IPS DF 4.7 (cell line): ENCODE results near the gene AKAP10.
"Not testable (repeated sequence)": the region's sequence is repeated elsewhere in the genome, so short reads cannot be mapped to it uniquely, and the experiment has no call there.

Experiments used
- DNase-seq: peaks from one replicate; pipeline ENCODE4 v3.0.0-alpha.2; 2013; ENCODE audit warnings: low spot score; ENCODE audit errors: extremely low read depth

AKAP10 gene

DNA sequence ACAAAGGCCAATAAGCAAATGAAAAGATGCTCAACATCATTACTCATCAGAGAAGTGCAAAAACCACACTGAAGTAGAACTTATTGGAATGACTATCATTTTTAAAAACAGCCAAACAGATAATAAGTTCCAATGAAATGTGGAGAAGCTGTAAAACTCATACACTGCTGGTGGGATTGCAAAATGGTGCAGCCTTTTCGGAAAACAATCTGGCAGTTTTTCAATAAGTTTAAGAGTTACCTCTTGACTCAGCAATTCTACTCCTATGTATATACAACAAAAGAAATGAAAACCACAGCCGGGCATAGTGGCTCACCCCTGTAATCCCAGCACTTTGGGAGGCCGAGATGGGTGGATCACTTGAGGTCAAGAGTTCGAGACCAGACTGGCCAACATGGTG lies 49.3 kb downstream of the AKAP10 start:
- no peak for DNase-seq

DNA sequence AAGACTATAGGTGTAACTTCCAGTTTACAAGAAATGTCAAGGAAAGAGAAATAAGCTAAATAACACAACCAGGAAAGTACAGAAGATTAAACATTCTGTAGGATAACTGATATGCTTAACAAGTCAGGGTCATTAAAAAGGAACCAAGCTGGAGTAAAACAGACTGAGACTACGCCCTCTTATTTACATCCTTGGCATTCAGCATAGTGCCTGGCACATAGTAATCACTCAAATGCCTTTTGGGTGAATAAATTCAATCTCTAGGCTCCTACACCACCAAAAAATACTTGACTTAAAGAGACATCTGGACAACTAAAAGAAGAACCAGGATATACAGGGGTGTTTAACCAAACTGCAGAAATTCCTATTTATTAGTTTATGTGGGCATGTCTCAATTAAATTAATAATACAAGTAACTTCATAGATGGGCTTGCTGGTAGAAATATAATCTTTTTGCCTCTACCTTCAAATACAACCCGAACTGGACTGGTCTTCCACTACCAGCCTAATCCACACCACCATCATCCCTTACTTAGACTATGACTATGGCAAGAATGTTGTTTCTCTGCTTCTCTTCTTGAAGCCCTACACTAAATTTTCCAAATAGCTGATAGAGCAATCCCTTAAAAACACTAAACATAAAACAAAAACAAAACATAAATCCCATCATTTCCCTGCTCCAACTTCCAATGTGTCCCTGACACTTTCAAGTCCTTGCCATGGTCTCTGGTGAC lies 62.2 kb downstream of the AKAP10 start:
- DNase-seq: no peak

DNA sequence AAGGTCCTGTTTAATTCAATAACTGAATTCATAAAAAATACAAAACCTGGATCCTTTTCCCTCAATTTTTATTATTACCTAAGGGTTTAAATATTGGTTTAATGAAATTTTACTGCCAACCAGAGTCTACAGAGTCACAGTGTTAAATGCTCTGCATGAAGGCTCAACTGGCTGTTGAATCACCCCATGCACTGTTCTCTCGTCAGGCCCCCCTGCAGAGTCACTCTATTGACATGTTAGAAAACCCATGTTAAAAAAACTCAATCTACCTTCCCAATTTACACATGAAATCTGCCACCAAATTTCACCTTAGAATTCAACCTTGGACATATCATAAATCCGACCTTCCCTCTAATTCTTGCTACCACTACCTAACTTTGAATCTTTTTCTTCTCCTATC lies 66.6 kb downstream of the AKAP10 start:
- no peak for DNase-seq

DNA sequence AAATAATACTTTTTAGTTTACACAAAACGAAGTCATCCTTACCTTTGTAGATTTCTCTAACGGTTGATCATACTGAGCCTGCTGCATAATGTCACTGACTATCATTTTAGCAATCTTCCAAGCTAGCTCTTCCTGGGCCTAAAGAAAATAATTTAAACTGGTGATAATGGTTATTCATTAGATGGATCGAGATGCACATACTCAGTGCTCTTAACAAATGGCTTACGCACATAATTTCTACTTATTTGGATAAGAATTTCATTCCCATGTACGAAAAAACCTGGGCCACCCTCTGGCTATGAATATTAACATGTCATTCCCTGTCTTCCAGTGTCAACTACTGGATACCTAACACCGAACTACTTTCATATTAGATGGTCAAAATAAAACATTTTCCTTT lies 68.5 kb downstream of the AKAP10 start:
- no peak for DNase-seq

DNA sequence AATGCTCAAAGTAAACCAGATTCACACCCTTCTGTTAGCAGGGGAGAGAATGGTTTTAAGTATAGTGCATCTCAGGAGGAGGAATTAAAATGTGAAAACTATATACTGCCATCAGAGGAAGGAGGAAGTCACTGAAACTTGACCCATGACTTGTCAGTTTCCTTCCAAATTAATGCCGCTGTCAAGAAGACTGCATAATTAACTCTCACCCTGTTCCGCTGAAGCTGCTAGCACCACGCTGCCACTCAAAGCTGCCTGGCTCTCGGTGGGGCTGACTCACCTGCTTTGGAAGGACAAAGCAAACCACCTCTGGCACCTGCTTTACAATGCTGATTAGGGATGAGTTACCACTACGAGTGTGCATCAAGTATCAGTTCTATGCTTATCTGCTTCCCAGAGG lies 72.1 kb downstream of the AKAP10 start:
- no peak for DNase-seq

DNA sequence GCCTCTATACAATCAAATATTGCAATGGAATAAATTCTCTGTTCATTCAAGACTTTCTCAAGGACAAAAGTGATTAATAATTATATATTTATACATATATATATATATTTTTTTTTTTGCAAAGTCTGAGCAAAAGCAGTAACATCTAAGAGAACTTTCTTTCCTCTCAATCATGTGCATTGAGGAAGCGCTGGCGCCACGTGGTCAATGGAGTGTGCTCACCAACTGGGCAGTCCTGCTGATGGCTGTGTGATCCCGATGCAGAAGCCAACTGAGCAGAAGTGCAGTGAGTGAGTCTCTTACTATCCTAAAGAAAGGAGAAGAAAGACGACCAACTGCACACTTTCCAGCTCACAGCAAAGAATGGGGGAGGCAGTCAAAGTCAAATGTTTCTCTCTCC lies 72.7 kb downstream of the AKAP10 start:
- no peak for DNase-seq

DNA sequence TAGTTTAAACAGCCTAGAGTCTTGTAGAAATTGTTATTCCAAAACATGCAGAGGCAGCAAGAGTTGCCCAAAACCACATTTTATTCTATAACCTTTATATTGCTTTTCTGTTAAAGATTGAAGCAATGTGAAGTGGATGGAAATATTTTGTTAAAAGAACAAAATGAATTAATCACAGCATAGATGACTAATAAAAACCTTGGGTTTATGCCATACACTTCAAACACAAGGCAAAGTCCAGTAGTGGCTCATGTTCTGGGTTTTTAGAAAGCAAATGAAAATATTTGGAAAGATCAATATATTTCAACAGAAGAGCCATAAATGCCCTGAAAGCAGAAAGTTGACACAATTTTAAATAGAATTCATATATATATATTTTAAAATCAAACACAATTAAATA lies 73.2 kb downstream of the AKAP10 start:
- DNase-seq: no peak

DNA sequence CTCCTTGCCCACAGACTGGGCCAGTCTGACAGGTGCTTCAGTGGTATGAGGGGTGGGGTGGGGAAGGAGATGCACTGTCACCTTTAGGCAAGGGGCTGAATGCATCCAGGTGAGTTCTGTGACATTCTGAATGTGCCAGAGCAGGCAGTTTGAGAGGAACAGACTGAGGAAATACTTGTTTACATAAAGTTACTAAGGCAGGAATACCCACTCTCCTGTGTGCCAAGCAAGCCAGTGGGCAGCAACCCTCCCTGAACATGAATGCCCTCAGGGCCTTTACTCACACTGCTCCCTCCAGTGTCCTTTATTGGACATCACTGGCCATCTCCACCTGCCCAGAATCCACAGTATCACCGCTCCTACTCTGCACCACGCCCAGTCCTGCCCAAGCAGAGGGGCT lies 76.8 kb downstream of the AKAP10 start:
- no peak for DNase-seq

DNA sequence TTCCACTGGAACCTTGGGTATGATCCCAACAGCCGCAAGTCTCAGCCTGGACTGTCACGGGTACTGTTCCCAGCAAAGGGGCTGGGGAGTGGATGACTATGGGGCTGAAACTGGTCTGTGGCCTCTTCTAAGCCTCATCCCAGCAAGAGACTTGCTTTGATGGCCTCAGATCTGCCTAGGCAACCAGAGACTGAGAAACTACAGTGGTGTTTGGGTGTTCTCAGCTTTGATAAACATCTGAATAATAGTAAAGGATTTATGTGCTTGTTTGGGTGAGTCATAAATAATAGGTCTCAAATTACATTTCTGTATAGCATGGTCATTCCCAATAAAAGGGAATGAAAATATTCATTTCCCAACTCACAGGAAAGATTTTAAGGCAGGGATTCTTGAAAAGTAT lies 79.7 kb downstream of the AKAP10 start:
- no peak for DNase-seq

DNA sequence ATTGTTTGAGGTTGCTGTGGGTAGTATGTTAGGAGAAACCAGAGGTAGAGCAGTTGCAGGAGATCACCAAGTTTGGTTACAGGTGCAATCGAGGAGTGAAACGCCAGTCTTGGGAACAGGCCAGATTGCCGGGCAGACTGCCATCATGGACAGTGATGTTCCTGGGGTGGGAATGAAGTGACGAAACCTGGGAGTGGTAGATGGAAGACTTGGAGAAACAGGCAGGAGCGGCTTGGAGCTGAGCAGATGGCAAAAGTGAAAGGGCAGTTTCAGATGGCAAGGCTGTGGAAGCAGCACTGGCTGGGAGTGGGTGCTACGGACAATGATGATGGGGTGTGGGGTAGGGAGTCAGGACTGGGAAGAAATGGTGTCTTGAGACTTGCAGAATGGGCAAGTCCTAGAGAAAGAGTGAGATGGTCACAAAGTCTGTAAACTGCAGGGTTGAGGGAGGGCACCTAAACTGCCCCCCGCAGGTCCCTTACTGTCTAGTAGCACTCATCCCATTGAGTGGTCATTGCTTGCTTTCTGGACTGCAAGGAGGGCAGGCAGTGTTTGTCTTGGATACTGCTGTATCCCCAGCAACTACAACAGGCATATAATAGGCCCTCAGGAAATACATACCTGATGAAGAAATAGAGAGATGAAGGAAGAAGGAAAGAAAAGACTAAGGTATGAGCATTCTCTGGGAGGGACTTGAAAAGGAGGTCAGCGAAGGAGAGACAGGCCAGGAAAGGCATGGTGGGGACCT lies 80.4 kb downstream of the AKAP10 start:
- no peak for DNase-seq

DNA sequence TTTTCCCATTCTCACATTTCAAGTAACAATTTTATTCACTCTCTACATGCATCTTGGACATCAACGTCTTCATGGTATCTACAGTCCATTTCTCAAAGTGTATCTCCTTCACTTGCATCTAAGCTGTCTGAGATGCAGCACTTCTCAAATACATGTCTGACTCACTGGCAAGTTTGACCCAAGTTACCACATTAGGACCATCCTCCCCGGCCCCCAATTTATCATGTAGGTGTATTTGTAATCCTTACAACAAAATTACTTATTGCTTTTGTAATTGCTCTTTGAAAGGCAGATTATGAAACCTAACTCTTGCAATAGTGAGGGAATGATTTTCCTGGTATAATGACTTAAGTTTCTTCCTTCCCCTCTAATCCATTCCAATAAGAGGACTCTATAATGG lies 80.9 kb downstream of the AKAP10 start:
- no peak for DNase-seq

DNA sequence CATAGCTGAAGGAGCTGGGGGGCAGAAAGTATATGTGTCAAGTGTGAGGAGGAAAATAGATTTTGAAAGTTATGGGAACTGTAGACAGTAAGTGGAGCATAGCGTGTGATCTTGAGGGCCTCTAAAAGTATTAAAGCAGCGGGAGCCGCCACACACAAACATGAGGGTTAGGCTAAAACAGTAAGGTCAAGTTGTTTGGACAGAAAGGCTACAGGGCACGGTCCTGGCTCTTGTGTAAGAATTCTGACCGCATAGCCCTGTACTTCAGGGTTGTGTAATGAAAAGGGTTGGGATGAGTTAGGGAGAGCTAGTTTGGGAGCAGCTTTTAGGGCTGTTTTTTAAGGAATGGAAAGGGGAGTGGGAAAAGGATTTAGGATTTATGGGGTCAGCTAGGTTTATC lies 87.1 kb downstream of the AKAP10 start:
- DNase-seq: not testable (repeated sequence)

DNA sequence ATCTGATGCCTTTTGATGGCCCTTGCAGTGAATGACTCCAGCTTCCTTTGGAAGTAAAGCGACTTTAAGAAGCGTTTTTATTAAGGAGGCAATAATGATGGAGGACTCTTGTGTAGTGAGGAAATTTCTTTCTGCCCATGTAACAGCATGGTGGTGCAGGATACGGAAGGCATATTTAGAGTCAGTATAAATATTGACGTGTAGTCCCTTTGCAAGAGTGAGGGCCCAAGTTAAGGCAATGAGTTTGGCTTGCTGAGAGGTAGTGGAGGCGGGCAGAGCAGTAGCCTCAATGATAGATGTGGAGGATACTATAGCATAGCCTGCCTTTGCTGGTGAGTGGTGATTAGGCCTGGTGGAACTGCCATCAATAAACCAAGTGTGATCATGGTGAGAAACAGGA lies 87.6 kb downstream of the AKAP10 start:
- DNase-seq: not testable (repeated sequence)

DNA sequence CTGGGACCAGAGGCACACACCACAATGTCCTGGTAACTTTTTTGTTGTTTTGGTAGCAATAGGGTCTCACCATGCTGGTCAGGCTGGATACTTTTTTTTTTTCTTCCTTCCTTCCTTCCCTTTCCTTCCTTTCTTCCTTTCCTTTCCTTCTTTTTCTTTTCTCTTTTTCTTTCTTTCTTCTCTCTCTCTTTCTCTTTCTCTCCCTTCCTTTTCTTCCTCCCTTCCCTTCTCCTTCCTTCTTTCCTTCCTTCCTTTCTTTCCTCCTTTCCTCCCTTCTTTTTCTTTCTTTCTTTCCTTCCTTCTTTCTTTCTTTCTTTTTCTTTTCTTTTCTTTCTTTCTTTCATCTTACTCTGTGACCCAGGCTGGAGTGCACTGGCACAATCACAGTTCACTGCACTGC lies 91.5 kb downstream of the AKAP10 start:
- no peak for DNase-seq

DNA sequence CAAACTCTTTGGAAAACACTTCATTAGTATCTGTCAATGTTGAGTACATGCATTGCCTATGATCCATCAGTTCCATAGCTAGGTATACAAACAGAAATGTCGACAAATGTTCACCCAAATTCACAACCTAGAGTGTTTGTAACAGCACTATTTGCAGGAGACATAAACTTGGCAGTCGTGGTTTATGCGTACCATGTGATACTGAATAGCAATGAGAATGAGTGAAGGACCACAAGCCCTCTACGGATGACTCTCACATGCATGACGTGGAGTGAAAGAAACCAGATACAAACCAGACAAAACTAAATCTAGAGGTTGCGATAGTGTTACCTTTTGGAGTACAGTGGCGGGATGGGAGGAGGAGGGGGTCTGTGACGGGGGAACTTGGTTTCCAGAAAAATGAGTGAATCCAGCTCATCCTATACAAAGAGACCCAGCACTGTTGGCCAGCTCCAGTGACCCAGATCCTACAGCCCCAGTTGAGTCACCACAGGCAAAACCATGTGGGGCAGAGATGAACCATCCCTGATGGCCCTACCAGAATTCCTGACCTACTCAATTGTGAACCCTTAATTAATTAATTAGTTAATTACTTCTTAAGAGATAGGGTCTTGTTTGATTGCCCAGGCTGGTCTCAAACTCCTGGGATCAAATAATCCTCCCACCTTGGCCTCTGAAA lies 94.0 kb downstream of the AKAP10 start:
- DNase-seq: no peak

DNA sequence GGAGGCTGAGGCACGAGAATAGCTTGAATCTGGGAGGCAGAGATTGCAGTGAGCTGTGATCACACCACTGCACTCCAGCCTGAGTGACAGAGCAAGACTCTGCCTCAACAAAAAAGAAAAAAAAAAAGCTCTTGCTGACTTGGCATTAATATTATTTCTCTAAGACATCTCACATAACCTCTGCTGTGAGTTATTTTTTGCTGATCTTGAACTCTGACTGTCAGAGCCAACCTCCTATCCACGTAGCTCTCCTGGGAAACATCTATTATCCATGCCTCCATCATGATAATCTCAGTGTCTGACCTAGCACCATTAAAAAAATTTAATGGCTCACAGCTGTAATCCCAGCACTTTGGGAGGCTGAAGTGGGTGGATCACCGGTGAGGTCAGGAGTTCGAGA lies 97.2 kb downstream of the AKAP10 start:
- DNase-seq: no peak

DNA sequence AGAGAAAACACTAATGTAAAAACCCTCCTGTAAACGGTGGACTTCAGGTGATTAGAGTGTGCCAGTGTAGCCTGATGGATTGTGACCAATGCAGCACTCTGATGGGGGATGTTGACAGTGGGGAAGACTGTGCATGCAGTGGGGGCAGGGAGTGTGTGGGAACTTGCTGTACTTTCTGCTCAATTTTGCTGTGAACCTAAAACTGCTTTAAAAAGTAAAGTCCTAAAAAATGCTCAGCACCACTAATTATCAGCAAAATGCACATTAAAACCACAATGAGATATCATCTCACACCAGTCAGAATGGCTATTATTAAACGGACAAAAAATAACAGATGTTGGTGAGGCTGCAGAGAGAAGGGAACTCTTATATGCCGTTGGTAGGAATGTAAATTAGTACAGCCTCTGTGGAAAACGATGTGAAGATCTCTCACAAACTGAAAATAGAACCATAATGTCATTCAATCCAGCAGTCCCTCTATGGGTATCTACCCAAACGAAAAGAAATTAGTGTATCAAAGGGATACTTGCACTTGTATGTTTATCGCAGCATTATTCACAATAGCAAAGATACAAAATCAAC lies 100.2 kb downstream of the AKAP10 start:
- no peak for DNase-seq

DNA sequence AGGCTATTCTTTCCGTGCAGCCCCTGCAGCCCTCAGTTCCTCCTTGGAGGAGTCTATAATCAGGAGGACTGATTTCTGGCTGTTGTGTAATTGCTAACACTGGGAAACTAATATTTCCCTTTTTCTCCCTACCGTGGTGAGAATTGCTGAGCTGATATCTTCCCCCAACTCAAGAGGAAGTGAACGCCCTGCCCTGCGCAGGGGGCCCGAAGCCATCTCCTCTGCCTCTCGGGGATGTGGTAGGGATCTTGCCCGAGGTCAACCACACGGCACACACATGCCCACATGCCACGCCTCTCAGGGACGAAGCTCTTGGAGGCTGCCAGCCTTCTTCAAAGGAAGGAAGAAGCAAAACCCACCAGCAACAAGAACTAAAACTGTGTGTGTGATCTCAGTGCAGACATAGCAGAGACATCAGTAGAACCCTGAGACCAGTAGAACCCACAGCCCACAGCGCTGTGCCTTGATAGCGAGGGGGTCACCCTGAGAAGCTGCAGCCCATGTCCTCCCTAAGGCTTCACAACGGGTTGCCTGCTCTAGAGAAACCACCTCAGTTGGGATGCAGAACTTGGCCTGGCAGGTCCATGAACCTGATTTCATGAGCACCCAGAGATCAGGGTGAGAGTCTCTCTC lies 101.0 kb downstream of the AKAP10 start:
- DNase-seq: no peak

DNA sequence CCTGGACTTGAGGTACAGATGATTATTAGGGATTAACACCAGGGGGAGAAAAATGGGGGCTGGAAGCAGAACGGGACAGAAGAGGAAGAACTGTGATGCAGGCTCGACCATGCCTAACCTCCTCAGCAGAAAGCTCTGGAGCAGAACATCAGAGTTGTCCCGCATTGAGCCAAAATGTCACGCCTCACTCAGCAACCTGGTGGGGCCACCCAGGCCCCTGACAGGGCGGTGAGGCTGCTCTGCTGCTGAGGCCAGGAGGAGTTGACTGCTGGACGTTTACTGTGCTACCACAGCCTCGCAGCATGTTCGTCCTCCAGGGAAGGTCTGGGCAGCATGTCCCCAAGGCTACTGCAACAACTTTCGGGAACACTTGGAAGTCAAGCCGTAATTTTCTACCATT lies 103.4 kb downstream of the AKAP10 start:
- DNase-seq: no peak

DNA sequence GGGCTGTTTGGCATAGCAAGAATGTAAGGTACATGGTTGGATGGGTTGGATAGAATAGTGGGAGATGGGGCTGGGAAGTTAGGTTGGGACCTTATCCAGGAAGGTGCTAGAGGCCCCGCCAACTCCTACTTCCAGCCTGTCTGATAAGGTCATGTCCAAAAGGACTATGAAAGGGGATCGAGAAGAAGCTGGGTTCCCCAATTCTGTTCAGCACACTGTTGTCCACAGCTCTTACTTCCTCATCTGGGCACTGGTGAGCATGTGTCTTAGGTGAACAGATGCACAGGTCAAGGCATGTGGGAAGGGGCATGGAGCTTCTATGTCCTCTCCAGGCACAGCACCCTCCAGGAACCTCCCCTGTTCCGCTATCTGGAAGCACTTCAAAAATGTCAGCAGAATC lies 104.3 kb downstream of the AKAP10 start:
- DNase-seq: no peak

DNA sequence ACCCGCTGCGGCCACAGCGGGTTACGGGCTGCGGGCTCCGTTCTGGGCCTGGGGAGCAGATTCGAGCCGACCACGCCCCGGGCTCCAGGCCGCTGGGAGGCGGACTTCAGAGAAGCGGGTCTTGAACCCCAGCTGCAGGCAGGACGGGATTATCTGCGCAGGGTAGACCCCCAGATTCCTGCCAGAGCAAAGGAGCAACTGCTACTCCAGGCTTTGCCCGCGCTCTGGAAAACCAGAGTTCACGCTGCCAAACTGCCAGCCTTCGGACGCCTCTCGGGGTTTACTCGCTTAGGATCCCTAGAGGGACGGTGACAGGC lies 109.6 kb downstream of the AKAP10 start:
- DNase-seq: peak; percentile 5
